ENCODE data around the gene CAMK2B. TPM values are rescaled to one million over a fixed set of nuclear protein-coding genes. Genes with fewer than 3 reads are reported as not detected.
A peak's percentile ranks its signal among the peaks of the same experiment; 100 is the strongest.

Gene CAMK2B
- total and polyA plus RNA-seq, 2 experiments from 2014 or later = not detected

GRCh38 chr7:44323381-44324203, 1.8 kb downstream of the CAMK2B start:
- Histone ChIP-seq H2AFZ (no peak overlapping the region), H3K36me3 (ENCODE audit: insufficient read depth) (no peaks in the 10 kb centered on the region), H4K20me1 (replicated peaks; ENCODE audit: insufficient read depth) (no peaks in the 10 kb centered on the region), H3K27me3 (ENCODE audit: insufficient read depth) (peaks cover 57% of the 10 kb centered on the region), H3F3A (replicated peaks; ENCODE audit: low read depth) (no peaks in the 10 kb centered on the region), H3K27ac (ENCODE audit: low read depth) (no peak overlapping the region), H3K9me2 (ENCODE audit: insufficient read depth) (peaks cover under 1% of the 10 kb centered on the region; the same call in 1 of the 2 replicates), H3K4me1 (ENCODE audit: insufficient read depth) (no peaks in the 10 kb centered on the region), H3K4me3 (peak overlapping the region; percentile 61; the same call in 1 of the 2 replicates), H3K4me2 (0 out of 2 replicates have a peak overlapping the region, but pooled peaks have one; percentile 80), H3K79me2 (replicated peaks; ENCODE audit: insufficient read depth) (no peaks in the 10 kb centered on the region)
- H3K9me3 Mint-ChIP-seq = peaks cover 2% of the 10 kb centered on the region; the same call in 2 of the 3 replicates
- peak overlapping the region; percentile 74 for H3K4me3 Mint-ChIP-seq
- H3K27ac Mint-ChIP-seq = no peak overlapping the region
- no peak for ATAC-seq
- H3K4me1 Mint-ChIP-seq = peaks cover 14% of the 10 kb centered on the region
- no peak for DNase-seq (ENCODE audit: low spot score)
- TF ChIP-seq ZNF114 (CRISPR knock-in tag; IDR thresholded peaks at IDR 0.05) (no peak), ZNF462 (CRISPR knock-in tag; IDR thresholded peaks at IDR 0.05) (no peak), REST (IDR thresholded peaks at IDR 0.05; ENCODE audit: unreplicated experiment) (no peak), STAT1 (IDR thresholded peaks at IDR 0.05; ENCODE audit: unreplicated experiment) (no peak), JUNB (IDR thresholded peaks at IDR 0.05; ENCODE audit: unreplicated experiment) (no peak), POLR2AphosphoS5 (IDR thresholded peaks at IDR 0.05; ENCODE audit: low read depth) (no peak), EZH2 (IDR thresholded peaks at IDR 0.05; ENCODE audit: low read depth, unreplicated experiment) (no peak)
- H3K36me3 Mint-ChIP-seq (ENCODE audit: low read depth) = peaks cover 3% of the 10 kb centered on the region; the same call in 1 of the 3 replicates
- peaks cover 41% of the 10 kb centered on the region for H3K27me3 Mint-ChIP-seq (ENCODE audit: insufficient read depth, low read depth, poor library complexity)

Measured in GM23338 (cell line).